Measurements from ENCODE around the gene MRPL30.
"Not testable (repeated sequence)": the region's sequence is repeated elsewhere in the genome, so short reads cannot be mapped to it uniquely, and the experiment has no call there.

MRPL30 gene

GRCh38 chr2:99180755-99181623 lies at the start of gene MRPL30, which contains the start of gene MITD1:
Gene MRPL30 (plus strand): TSS chr2:99181184. CDS start chr2:99186204, 5,020 bp downstream.
Gene MITD1 (minus strand): TSS chr2:99181058. CDS start chr2:99180981, 77 bp downstream.
- DNase-seq, result peak; percentile 85 to 94

DNA sequence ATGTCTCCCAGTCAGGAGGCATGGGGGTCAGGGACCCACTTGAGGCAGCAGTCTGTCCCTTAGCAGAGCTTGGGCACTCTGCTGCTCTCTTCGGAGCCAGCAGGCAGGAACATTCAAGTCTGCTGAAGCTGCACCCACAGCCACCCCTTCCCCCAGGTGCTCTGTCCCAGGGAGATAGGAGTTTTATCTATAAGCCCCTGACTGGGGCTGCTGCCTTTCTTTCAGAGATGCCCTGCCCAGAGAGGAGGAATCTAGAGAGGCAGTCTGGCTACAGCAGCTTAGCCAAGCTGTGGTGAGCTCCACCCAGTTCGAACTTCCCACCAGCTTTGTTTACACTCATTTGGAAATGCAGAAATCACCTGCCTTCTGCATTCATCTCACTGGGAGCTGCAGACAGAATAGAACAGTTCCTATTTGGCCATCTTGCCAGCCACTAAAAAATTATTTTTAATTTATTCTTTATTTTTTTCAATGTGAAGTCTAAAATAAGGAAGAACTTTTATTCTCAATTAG lies 45.9 kb upstream of the MRPL30 start:
- DNase-seq, result not testable (repeated sequence)

- no peak for DNase-seq
These were observed 42.0 kb upstream of the MRPL30 start for GRCh38 chr2:99139003-99139402.

GRCh38 chr2:99140056-99140859 lies 40.7 kb upstream of the MRPL30 start:
- DNase-seq, result no peak

GRCh38 chr2:99140860-99141109 lies 40.2 kb upstream of the MRPL30 start:
- DNase-seq, result no peak

GRCh38 chr2:99141110-99142108 lies 39.6 kb upstream of the MRPL30 start, which contains the start of gene C2orf15:
Gene C2orf15 (plus strand): TSS chr2:99141707. CDS start chr2:99150559, 8,852 bp downstream.
- DNase-seq, result peak; percentile 76 to 83

- DNase-seq, result no peak
These were observed 30.3 kb upstream of the MRPL30 start for GRCh38 chr2:99150706-99151105.

DNA sequence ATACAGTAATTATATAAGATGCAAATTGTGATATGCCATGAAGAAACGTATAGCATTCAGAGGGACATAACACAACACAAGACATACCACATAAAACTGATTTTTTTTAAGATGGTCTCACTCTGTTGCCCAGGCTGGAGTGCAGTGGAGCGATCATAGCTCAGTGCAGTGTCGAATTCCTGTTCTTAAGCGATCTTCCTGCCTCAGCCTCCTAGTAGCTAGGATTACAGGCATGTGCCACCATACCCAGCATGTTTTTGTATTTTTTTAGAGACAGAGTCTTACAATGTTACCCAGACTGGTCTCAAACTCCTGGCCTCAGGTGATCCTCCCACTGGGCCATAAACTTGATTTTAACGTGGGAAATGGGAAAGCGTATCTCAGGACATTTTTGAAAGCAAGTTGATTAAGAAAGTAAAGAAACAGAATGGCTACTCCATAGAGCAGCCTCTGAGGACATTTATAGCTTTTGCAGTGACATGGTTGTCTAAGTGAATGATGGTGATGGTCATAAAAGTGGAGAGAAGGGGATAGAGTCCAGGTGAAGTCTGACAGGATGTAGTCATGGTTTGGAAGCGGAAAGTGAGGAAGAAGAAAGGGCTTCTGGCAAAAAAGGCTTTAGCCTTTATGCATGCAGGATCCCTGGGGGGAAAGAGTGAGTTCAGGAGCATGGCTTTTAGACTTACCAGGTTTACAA lies 28.6 kb upstream of the MRPL30 start:
- DNase-seq, result no peak

DNA sequence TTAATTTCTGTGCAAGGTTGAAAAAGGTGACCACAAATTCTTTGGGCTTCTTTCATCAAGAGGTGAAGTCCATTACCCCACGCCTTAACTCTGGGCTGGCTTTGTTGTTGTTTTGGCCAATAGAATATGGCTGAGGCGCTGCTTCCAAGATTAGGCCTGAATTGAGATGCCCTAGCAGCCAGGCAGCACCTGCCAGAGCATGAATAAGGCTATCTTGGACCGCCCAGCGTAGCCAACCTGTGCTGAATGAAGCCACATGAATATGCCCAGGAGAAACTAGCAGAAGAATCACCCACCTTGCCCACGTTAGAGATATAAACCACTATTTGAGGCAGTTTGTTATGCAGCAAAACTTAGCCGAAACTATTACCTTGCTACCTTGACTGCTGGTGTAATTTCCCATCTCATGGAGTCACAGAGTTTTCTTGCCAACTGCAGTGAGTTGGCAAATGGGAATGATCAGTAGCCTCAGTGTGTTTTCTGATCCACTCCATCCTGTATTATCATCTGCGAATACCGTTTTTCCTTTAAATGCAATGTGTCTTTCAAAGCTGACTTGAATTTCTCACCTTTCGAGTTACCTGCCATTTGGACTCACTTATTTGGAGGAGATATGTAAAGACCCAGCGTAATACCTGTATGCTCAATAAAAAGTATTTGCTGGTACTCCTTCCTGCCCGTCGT lies 26.9 kb upstream of the MRPL30 start:
- DNase-seq, result no peak

- peak; percentile 37 to 56 for DNase-seq
These were observed 26.1 kb upstream of the MRPL30 start, which contains the start of the genes LIPT1 and TSGA10 for GRCh38 chr2:99154643-99155536. Gene LIPT1 (plus strand): TSS chr2:99154967. CDS start chr2:99161958, 6,991 bp downstream. Gene TSGA10 (minus strand): TSS chr2:99154942. CDS start chr2:99109439, 45,503 bp downstream.

DNA sequence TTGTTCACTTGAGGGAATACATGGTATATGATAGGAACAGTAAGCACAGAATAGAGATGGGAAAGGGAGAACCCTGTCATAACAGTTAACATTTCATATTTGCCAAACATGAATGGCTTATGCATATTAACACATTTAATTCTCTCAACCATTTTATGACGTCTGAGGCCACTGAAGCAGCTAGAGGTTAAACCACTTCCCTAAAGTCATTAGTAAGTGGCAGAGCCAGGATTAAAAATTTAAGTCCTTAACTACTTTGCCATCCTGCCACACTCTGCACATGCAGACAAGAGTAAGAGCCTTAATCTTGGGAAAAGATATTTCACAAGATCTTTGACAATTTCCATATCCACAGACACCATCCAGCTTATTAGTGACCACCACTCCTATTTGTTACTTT lies 24.1 kb upstream of the MRPL30 start:
- DNase-seq, result no peak

DNA sequence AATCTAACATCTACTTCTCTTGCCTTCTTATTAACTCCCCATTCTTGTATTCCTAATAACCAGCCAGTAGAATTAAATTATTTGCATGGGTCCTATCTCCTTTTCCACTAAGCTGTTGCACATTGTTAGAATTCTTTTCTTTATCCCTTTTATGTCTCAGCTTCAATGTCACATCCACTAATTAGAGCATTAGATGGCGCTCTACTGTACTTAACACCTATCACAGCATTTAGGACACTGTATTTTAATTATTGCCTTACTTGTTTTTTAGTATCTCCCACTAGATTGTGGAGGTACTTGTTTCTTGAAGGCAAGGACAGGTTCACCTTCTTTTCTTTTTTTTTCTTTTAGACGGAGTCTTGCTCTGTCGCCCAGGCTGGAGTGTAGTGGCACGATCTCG lies 22.4 kb upstream of the MRPL30 start:
- no peak for DNase-seq

DNA sequence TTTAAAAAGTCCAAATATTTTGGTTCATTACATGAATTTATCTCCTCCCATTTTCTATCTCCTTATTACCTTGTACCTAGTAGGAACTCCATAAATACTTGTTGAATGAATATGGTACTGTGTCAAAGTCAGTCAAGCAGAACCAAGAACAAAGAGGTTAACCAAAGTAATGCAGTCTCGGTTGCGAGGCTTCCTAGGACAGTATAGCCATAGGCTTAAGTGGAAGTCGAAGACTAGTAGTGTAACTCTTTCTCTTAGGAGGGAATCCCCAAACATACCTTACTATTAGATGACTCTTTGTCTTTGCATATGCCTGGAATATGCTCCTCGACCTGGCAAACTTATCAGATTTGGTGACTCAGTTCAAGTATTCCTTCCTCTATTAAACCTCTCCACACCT lies 21.4 kb upstream of the MRPL30 start:
- no peak for DNase-seq

- no peak for DNase-seq
These were observed 14.8 kb upstream of the MRPL30 start for GRCh38 chr2:99166218-99166617.

GRCh38 chr2:99169534-99169933 lies 11.4 kb upstream of the MRPL30 start:
- DNase-seq, result no peak

GRCh38 chr2:99171377-99172140 lies 9.4 kb upstream of the MRPL30 start:
- DNase-seq, result no peak

GRCh38 chr2:99181624-99182000 lies 628 bp downstream of the MRPL30 start:
- DNase-seq, result no peak

DNA sequence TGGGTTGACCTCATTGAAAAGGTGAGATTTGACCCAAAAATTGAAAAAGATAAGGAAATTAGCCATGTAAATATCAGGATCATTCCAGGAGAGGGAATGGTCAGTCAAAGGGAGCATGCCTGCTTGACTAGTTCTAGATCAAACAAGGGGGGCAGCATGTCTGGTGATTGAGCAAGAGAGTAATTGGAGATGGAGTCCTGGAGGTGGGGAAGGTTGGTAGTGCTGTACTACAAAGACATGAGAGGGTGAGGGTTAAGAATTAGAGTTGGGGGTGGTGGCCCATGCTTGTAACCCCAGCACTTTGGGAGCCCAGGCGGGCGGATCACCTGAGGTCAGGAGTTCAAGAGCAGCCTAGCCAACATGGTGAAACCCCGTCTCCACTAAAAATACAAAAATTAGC lies 2.0 kb downstream of the MRPL30 start:
- DNase-seq, result no peak

DNA sequence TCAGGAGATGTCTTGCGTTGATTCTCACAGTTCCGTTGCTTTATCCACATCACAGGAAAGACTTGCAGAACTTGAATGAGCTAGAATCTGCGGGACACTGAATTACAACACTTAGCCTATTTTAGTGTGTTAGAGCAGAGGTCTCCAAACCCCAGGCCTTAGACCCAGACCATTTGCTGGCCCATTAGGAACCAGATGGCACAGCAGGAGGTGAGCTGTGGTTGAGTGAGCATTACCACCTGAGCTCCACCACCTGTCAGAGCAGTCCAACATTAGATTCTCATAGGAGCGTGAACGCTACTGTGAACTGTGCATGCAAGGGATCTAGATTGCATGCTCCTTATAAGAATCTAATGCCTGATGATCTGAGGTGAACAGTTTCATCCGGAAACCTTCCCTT lies 3.8 kb downstream of the MRPL30 start:
- DNase-seq, result no peak
